ENCODE measurements around the gene CDS2.

DNA sequence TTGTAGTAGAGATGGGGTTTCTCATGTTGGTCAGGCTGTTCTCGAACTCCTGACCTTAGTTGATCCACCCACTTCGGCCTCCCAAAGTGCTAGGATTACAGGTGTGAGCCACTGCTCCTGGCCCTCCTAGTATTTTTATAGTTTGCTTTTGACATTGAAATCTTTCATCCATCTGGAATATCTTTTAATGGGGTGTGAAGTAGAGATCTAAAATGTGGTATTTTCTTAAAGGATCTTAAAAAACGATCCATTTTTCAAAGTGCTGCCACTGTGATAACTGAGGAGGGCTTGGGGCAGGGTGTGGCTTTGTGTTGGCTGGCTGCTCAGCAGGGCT, 23.1 kb downstream of the CDS2 start:
- TF ChIP-seq FOS (IDR thresholded peaks at IDR 0.05; ENCODE audit: borderline replicate concordance, extremely low read depth, insufficient read length), result no peak
- no peak for TF ChIP-seq SIN3A (IDR thresholded peaks at IDR 0.05; ENCODE audit: low read depth, low read length)
- no peak for TF ChIP-seq SMC3 (IDR thresholded peaks at IDR 0.05; ENCODE audit: borderline replicate concordance, low read length)
- no peak for TF ChIP-seq RCOR1 (conservative IDR thresholded peaks at IDR 0.05; ENCODE audit: low read depth, low read length)
- no peak for TF ChIP-seq ZNF207 (IDR thresholded peaks at IDR 0.05; ENCODE audit: borderline replicate concordance)
- TF ChIP-seq, protein P1, sequence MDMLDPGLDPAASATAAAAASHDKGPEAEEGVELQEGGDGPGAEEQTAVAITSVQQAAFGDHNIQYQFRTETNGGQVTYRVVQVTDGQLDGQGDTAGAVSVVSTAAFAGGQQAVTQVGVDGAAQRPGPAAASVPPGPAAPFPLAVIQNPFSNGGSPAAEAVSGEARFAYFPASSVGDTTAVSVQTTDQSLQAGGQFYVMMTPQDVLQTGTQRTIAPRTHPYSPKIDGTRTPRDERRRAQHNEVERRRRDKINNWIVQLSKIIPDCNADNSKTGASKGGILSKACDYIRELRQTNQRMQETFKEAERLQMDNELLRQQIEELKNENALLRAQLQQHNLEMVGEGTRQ (IDR thresholded peaks at IDR 0.05; ENCODE audit: borderline replicate concordance, low read depth, low read length), result no peak
- no peak for TF ChIP-seq NBN (IDR thresholded peaks at IDR 0.05)
- no peak for TF ChIP-seq CTCF (IDR thresholded peaks at IDR 0.05 in 2 of 3, conservative IDR thresholded peaks at IDR 0.05 in 1 of 3; ENCODE audit: control insufficient read depth in 2 of 3, extremely low read depth in 1 of 3, insufficient read depth in 1 of 3, low read depth in 3 of 3, low read length in 3 of 3)

Measured in GM12878 (cell line).